GM23248 (cell line): ENCODE results near the gene PHLPP2. TPM values are rescaled to one million over a fixed set of nuclear protein-coding genes. Genes with fewer than 3 reads are reported as not detected.
A peak's percentile ranks its signal among the peaks of the same experiment; 100 is the strongest.

Experiments used
- DNase-seq: peaks from one replicate; pipeline ENCODE4 v3.0.0-alpha.2; 2015
- H2AFZ ChIP-seq: fragments of 200-600 bp; sonication (generic); 2 replicates; pipeline ENCODE4 v1.6.1; 2016; ENCODE audit warnings: antibody characterized with exemption
- H3F3A ChIP-seq: fragments of 200-600 bp; sonication (generic); 2 replicates; pipeline ENCODE4 v1.6.1; 2016; ENCODE audit warnings: mild to moderate bottlenecking, antibody characterized with exemption, mixed run types; ENCODE audit not compliant: insufficient read depth
- H3K27ac ChIP-seq: fragments of 200-600 bp; sonication (generic); 2 replicates; pipeline ENCODE4 v1.5.1; 2016; ENCODE audit warnings: mild to moderate bottlenecking
- H3K27me3 ChIP-seq: fragments of 200-600 bp; sonication (generic); replicated peaks from 2 replicates; pipeline ENCODE4 v1.6.1; 2016; ENCODE audit warnings: mild to moderate bottlenecking; ENCODE audit not compliant: insufficient read depth
- H3K36me3 ChIP-seq: fragments of 200-600 bp; sonication (generic); 2 replicates; pipeline ENCODE4 v1.6.1; 2016; ENCODE audit warnings: low read depth, mild to moderate bottlenecking
- H3K4me1 ChIP-seq: fragments of 200-600 bp; sonication (generic); 2 replicates; pipeline ENCODE4 v1.6.1; 2016; ENCODE audit warnings: mild to moderate bottlenecking; ENCODE audit not compliant: insufficient read depth
- H3K4me2 ChIP-seq: fragments of 200-600 bp; sonication (generic); one replicate; pipeline ENCODE4 v1.6.1; 2016; ENCODE audit warnings: mild to moderate bottlenecking; ENCODE audit not compliant: unreplicated experiment
- H3K4me3 ChIP-seq: fragments of 200-600 bp; sonication (generic); 2 replicates; pipeline ENCODE4 v1.5.1; 2016; ENCODE audit warnings: mild to moderate bottlenecking
- H3K79me2 ChIP-seq: fragments of 200-600 bp; sonication (generic); 2 replicates; pipeline ENCODE4 v1.6.1; 2016; ENCODE audit warnings: mild to moderate bottlenecking; ENCODE audit not compliant: insufficient read depth
- H3K9ac ChIP-seq: fragments of 200-600 bp; sonication (generic); 2 replicates; pipeline ENCODE4 v1.6.1; 2016; ENCODE audit warnings: mild to moderate bottlenecking
- H3K9me2 ChIP-seq: fragments of 200-600 bp; sonication (generic); 2 replicates; pipeline ENCODE4 v1.6.1; 2016; ENCODE audit warnings: mixed run types, mild to moderate bottlenecking, moderate library complexity; ENCODE audit not compliant: insufficient read depth
- H3K9me3 ChIP-seq: fragments of 200-600 bp; sonication (generic); one replicate; pipeline ENCODE4 v1.6.1; 2017; ENCODE audit warnings: low read depth
- H4K20me1 ChIP-seq: fragments of 200-600 bp; sonication (generic); 2 replicates; pipeline ENCODE4 v1.6.0; 2016; ENCODE audit not compliant: insufficient read depth
- EZH2 ChIP-seq: fragments of 200-600 bp; sonication (generic); IDR thresholded peaks from 2 replicates; pipeline ENCODE4 v1.6.1; 2018; ENCODE audit warnings: antibody characterized with exemption, mild to moderate bottlenecking; ENCODE audit not compliant: insufficient read depth, poor library complexity, severe bottlenecking
- EZH2phosphoT487 ChIP-seq: fragments of 200-600 bp; sonication (generic); IDR thresholded peaks from 2 replicates; pipeline ENCODE4 v1.6.1; 2018; ENCODE audit warnings: antibody characterized with exemption, moderate library complexity, mild to moderate bottlenecking, low read depth; ENCODE audit not compliant: insufficient read depth
- WGBS, 2 experiments: methylation state at CpG; one replicate each; pipeline ENCODE4 v1.1.6; 2015 to 2017; ENCODE audit warnings: low lambda C conversion rate in 2 of 2, low coverage in 1 of 2; ENCODE audit errors: missing lambda C conversion rate in 2 of 2; 5-methylcytosine and 5-hydroxymethylcytosine counted together
- in situ Hi-C: fragments of 300-500 bp; cut with MboI; formaldehyde crosslinking; loops from 2 replicates; pipeline ENCODE4 v1.15.0; 2020
- polyA plus RNA-seq: library from polyadenylated mRNA; unstranded; fragments of >200 nt; fragmentation: Nextera tagmentation; extraction: Ambion mirVana; gene quantifications from 2 replicates; pipeline ENCODE4 v1.2.1, GENCODE V29; 2016
- total RNA-seq: library from RNA; depleted of rRNA; stranded (reverse); fragments of >200 nt; shearing (Covaris generic); gene quantifications from 2 replicates; pipeline ENCODE4 v1.2.3, GENCODE V29; 2014

Gene PHLPP2
- total and polyA plus RNA-seq, 2 experiments from 2014 or later, result 2.6 to 7.1 TPM

- Histone ChIP-seq H3K9me2 (no peaks in the 10 kb centered on the region), H2AFZ (no peak overlapping the region), H3K27ac (no peak overlapping the region), H3F3A (no peaks in the 10 kb centered on the region), H3K4me2 (no peak overlapping the region), H3K9ac (no peak overlapping the region), H3K4me3 (no peak overlapping the region), H3K27me3 (no peaks in the 10 kb centered on the region), H3K36me3 (peaks cover 5% of the 10 kb centered on the region; the same call in 1 of the 2 replicates), H3K9me3 (no peaks in the 10 kb centered on the region), H3K4me1 (no peaks in the 10 kb centered on the region), H3K79me2 (no peaks in the 10 kb centered on the region), H4K20me1 (no peaks in the 10 kb centered on the region)
- 96 to 99% methylated on average over 4 of the region's 4 CpGs for WGBS, 2 experiments
- in situ Hi-C loops, result no loop called here
- DNase-seq, result peak; percentile 55
- TF ChIP-seq EZH2 (no peak), EZH2phosphoT487 (no peak)
Measured at GRCh38 chr16:71645450-71645849, 79.1 kb downstream of the PHLPP2 start.

GRCh38 chr16:71637398-71637797 lies 87.1 kb downstream of the PHLPP2 start:
- WGBS, 2 experiments, result 40 to 41% methylated on average over 3 of the region's 3 CpGs
- no peaks in the 10 kb centered on the region for H3K9me3 ChIP-seq
- no peaks in the 10 kb centered on the region for H3K79me2 ChIP-seq
- H4K20me1 ChIP-seq, result no peaks in the 10 kb centered on the region
- in situ Hi-C loops, result no loop called here
- H3K9me2 ChIP-seq, result no peaks in the 10 kb centered on the region
- no peak for TF ChIP-seq EZH2
- no peak for TF ChIP-seq EZH2phosphoT487
- peak overlapping the region; percentile 10 for H3K4me2 ChIP-seq
- H3K4me3 ChIP-seq, result no peak overlapping the region
- peak overlapping the region; percentile 32 for H3K27ac ChIP-seq
- peaks cover 13% of the 10 kb centered on the region; the same call in 1 of the 2 replicates for H3F3A ChIP-seq
- H2AFZ ChIP-seq, result no peak overlapping the region
- H3K27me3 ChIP-seq, result no peaks in the 10 kb centered on the region
- peak; percentile 79 for DNase-seq
- no peaks in the 10 kb centered on the region for H3K36me3 ChIP-seq
- no peak overlapping the region for H3K9ac ChIP-seq
- H3K4me1 ChIP-seq, result peaks cover 9% of the 10 kb centered on the region

GRCh38 chr16:71635632-71636031 lies 88.9 kb downstream of the PHLPP2 start:
- Histone ChIP-seq H3K79me2 (no peaks in the 10 kb centered on the region), H2AFZ (no peak overlapping the region), H3K27me3 (no peaks in the 10 kb centered on the region), H3K27ac (no peak overlapping the region), H3K9ac (no peak overlapping the region), H4K20me1 (no peaks in the 10 kb centered on the region), H3K9me2 (no peaks in the 10 kb centered on the region), H3K4me2 (no peak overlapping the region), H3F3A (peaks cover 13% of the 10 kb centered on the region; the same call in 1 of the 2 replicates), H3K4me1 (peaks cover 9% of the 10 kb centered on the region), H3K36me3 (no peaks in the 10 kb centered on the region), H3K9me3 (no peaks in the 10 kb centered on the region), H3K4me3 (no peak overlapping the region)
- no peak for TF ChIP-seq EZH2phosphoT487
- no peak for TF ChIP-seq EZH2
- DNase-seq, result no peak
- 49 to 58% methylated on average over 2 of the region's 2 CpGs for WGBS, 2 experiments
- in situ Hi-C loops, result no loop called here

- H3K4me2 ChIP-seq, result no peak overlapping the region
- H3K79me2 ChIP-seq, result no peaks in the 10 kb centered on the region
Measured at GRCh38 chr16:71631776-71632175, 92.7 kb downstream of the PHLPP2 start.

GRCh38 chr16:71630808-71631207 lies 93.7 kb downstream of the PHLPP2 start:
- WGBS, 2 experiments, result 90 to 94% methylated on average over 4 of the region's 4 CpGs
- in situ Hi-C loops, result no loop called here

More at GRCh38 chr16:71631776-71632175, 92.7 kb downstream of the PHLPP2 start:
- no peaks in the 10 kb centered on the region for H3K9me2 ChIP-seq
- no peak overlapping the region for H3K4me3 ChIP-seq
- TF ChIP-seq EZH2phosphoT487, result no peak
- TF ChIP-seq EZH2, result no peak
- no peaks in the 10 kb centered on the region for H3K4me1 ChIP-seq
- H3K36me3 ChIP-seq, result no peaks in the 10 kb centered on the region
- no peak overlapping the region for H3K9ac ChIP-seq
- no peak overlapping the region for H3K27ac ChIP-seq
- H3F3A ChIP-seq, result no peaks in the 10 kb centered on the region
- DNase-seq, result no peak
- 36 to 42% methylated on average over 4 of the region's 4 CpGs for WGBS, 2 experiments
- H3K27me3 ChIP-seq, result peaks cover 11% of the 10 kb centered on the region
- in situ Hi-C loops, result no loop called here
- H2AFZ ChIP-seq, result no peak overlapping the region
- H4K20me1 ChIP-seq, result no peaks in the 10 kb centered on the region
- H3K9me3 ChIP-seq, result no peaks in the 10 kb centered on the region

More at GRCh38 chr16:71630808-71631207, 93.7 kb downstream of the PHLPP2 start:
- H4K20me1 ChIP-seq, result no peaks in the 10 kb centered on the region
- H3K4me3 ChIP-seq, result no peak overlapping the region
- no peaks in the 10 kb centered on the region for H3K9me3 ChIP-seq
- DNase-seq, result no peak
- no peaks in the 10 kb centered on the region for H3K4me1 ChIP-seq
- no peaks in the 10 kb centered on the region for H3F3A ChIP-seq
- H3K27ac ChIP-seq, result no peak overlapping the region
- peaks cover 18% of the 10 kb centered on the region for H3K27me3 ChIP-seq
- H3K79me2 ChIP-seq, result no peaks in the 10 kb centered on the region
- TF ChIP-seq EZH2 (no peak), EZH2phosphoT487 (no peak)
- no peak overlapping the region for H2AFZ ChIP-seq
- H3K9ac ChIP-seq, result no peak overlapping the region
- no peaks in the 10 kb centered on the region for H3K36me3 ChIP-seq
- H3K9me2 ChIP-seq, result no peaks in the 10 kb centered on the region
- H3K4me2 ChIP-seq, result no peak overlapping the region
